ENCODE results near the gene MPRIP.

MPRIP gene

GRCh38 chr17:17201907-17202306 is 159.7 kb downstream of the MPRIP start:
- no peak overlapping the region for H3K4me3 ChIP-seq (ENCODE audit: low read depth in 1 of 2, low read length in 2 of 2)
- H4K20me1 ChIP-seq (ENCODE audit: insufficient read depth, low read length): peaks cover 26% of the 10 kb centered on the region; the same call in 1 of the 2 replicates
- no peak overlapping the region for H3K9ac ChIP-seq (ENCODE audit: low read depth, low read length)
- no peak overlapping the region for H2AFZ ChIP-seq (ENCODE audit: low read depth, low read length)
- H3K27me3 ChIP-seq (ENCODE audit: insufficient read depth, low read length, poor library complexity): no peaks in the 10 kb centered on the region
- H3K27ac ChIP-seq (ENCODE audit: low read length): no peak overlapping the region
- peaks cover 8% of the 10 kb centered on the region; the same call in 1 of the 2 replicates for H3K79me2 ChIP-seq (ENCODE audit: insufficient read depth, low read length)
- ATAC-seq (ENCODE audit: insufficient read depth, low read depth): no peak
- DNase-seq: no peak
- H3K4me1 ChIP-seq (ENCODE audit: insufficient read depth, low read length): peaks cover 31% of the 10 kb centered on the region
- no peak overlapping the region for H3K4me2 ChIP-seq (ENCODE audit: insufficient read depth, low read length)
- no peaks in the 10 kb centered on the region for H3K9me3 ChIP-seq (ENCODE audit: insufficient read depth, low read length, severe bottlenecking)
- TF ChIP-seq EZH2 (IDR thresholded peaks at IDR 0.05; ENCODE audit: borderline replicate concordance, low read depth, low read length, severe bottlenecking): no peak
- no peak for TF ChIP-seq CTCF (IDR thresholded peaks at IDR 0.05; ENCODE audit: borderline replicate concordance, extremely low read depth, low read length, poor library complexity, severe bottlenecking)
- H3K36me3 ChIP-seq (ENCODE audit: insufficient read depth, low read length): peaks cover 9% of the 10 kb centered on the region

- peaks cover 8% of the 10 kb centered on the region; the same call in 1 of the 2 replicates for H3K79me2 ChIP-seq (ENCODE audit: insufficient read depth, low read length)
- peaks cover 26% of the 10 kb centered on the region; the same call in 1 of the 2 replicates for H4K20me1 ChIP-seq (ENCODE audit: insufficient read depth, low read length)
- H3K9me3 ChIP-seq (ENCODE audit: insufficient read depth, low read length, severe bottlenecking): no peaks in the 10 kb centered on the region
- TF ChIP-seq CTCF (IDR thresholded peaks at IDR 0.05; ENCODE audit: borderline replicate concordance, extremely low read depth, low read length, poor library complexity, severe bottlenecking) (no peak), EZH2 (IDR thresholded peaks at IDR 0.05; ENCODE audit: borderline replicate concordance, low read depth, low read length, severe bottlenecking) (no peak)
- peaks cover 32% of the 10 kb centered on the region for H3K4me1 ChIP-seq (ENCODE audit: insufficient read depth, low read length)
- ATAC-seq (ENCODE audit: insufficient read depth, low read depth) (no peak), DNase-seq (no peak)
- no peaks in the 10 kb centered on the region for H3K27me3 ChIP-seq (ENCODE audit: insufficient read depth, low read length, poor library complexity)
- no peak overlapping the region for H3K4me2 ChIP-seq (ENCODE audit: insufficient read depth, low read length)
- no peak overlapping the region for H2AFZ ChIP-seq (ENCODE audit: low read depth, low read length)
- no peak overlapping the region for H3K9ac ChIP-seq (ENCODE audit: low read depth, low read length)
- no peak overlapping the region for H3K4me3 ChIP-seq (ENCODE audit: low read depth in 1 of 2, low read length in 2 of 2)
- peaks cover 9% of the 10 kb centered on the region for H3K36me3 ChIP-seq (ENCODE audit: insufficient read depth, low read length)
- no peak overlapping the region for H3K27ac ChIP-seq (ENCODE audit: low read length)
Observed at GRCh38 chr17:17203173-17203730, 161.0 kb downstream of the MPRIP start.

- Histone ChIP-seq H3K4me2 (ENCODE audit: insufficient read depth, low read length) (peak overlapping the region; percentile 91), H3K27ac (ENCODE audit: low read length) (no peak overlapping the region), H3K4me3 (ENCODE audit: low read depth in 1 of 2, low read length in 2 of 2) (peak overlapping the region in 1 of 2 experiments; percentile 62; a peak in 1 of 4 replicates), H3K9ac (ENCODE audit: low read depth, low read length) (peak overlapping the region; percentile 70), H3K9me3 (ENCODE audit: insufficient read depth, low read length, severe bottlenecking) (no peaks in the 10 kb centered on the region), H3K27me3 (ENCODE audit: insufficient read depth, low read length, poor library complexity) (no peaks in the 10 kb centered on the region), H3K79me2 (ENCODE audit: insufficient read depth, low read length) (peaks cover 8% of the 10 kb centered on the region; the same call in 1 of the 2 replicates), H4K20me1 (ENCODE audit: insufficient read depth, low read length) (peaks cover 26% of the 10 kb centered on the region; the same call in 1 of the 2 replicates), H2AFZ (ENCODE audit: low read depth, low read length) (no peak overlapping the region), H3K36me3 (ENCODE audit: insufficient read depth, low read length) (peaks cover 9% of the 10 kb centered on the region), H3K4me1 (ENCODE audit: insufficient read depth, low read length) (peaks cover 32% of the 10 kb centered on the region)
- ATAC-seq (ENCODE audit: insufficient read depth, low read depth): no peak
- no peak for DNase-seq
- no peak for TF ChIP-seq EZH2 (IDR thresholded peaks at IDR 0.05; ENCODE audit: borderline replicate concordance, low read depth, low read length, severe bottlenecking)
Observed at GRCh38 chr17:17204041-17204591, 161.9 kb downstream of the MPRIP start.

GRCh38 chr17:17204635-17205231 is 162.5 kb downstream of the MPRIP start:
- TF ChIP-seq EZH2 (IDR thresholded peaks at IDR 0.05; ENCODE audit: borderline replicate concordance, low read depth, low read length, severe bottlenecking) (no peak), CTCF (IDR thresholded peaks at IDR 0.05; ENCODE audit: borderline replicate concordance, extremely low read depth, low read length, poor library complexity, severe bottlenecking) (no peak)
- Histone ChIP-seq H2AFZ (ENCODE audit: low read depth, low read length) (no peak overlapping the region), H4K20me1 (ENCODE audit: insufficient read depth, low read length) (peaks cover 26% of the 10 kb centered on the region; the same call in 1 of the 2 replicates), H3K9me3 (ENCODE audit: insufficient read depth, low read length, severe bottlenecking) (no peaks in the 10 kb centered on the region), H3K36me3 (ENCODE audit: insufficient read depth, low read length) (peaks cover 9% of the 10 kb centered on the region), H3K4me3 (ENCODE audit: low read depth in 1 of 2, low read length in 2 of 2) (peak overlapping the region; percentile 37 to 62; a peak in 3 of 4 replicates), H3K4me1 (ENCODE audit: insufficient read depth, low read length) (peaks cover 32% of the 10 kb centered on the region), H3K4me2 (ENCODE audit: insufficient read depth, low read length) (peak overlapping the region; percentile 91), H3K27me3 (ENCODE audit: insufficient read depth, low read length, poor library complexity) (no peaks in the 10 kb centered on the region), H3K9ac (ENCODE audit: low read depth, low read length) (peak overlapping the region; percentile 70), H3K27ac (ENCODE audit: low read length) (no peak overlapping the region), H3K79me2 (ENCODE audit: insufficient read depth, low read length) (peaks cover 8% of the 10 kb centered on the region; the same call in 1 of the 2 replicates)
- ATAC-seq (ENCODE audit: insufficient read depth, low read depth) (no peak), DNase-seq (no peak)

All from DND-41 (cell line).